Measurements from ENCODE around the gene LRRC75A. TPM values are rescaled to one million over a fixed set of nuclear protein-coding genes. Genes with fewer than 3 reads are reported as not detected.
A peak's percentile ranks its signal among the peaks of the same experiment; 100 is the strongest.

LRRC75A gene
- total RNA-seq, 1 experiment from 2014 or later = 10.1 TPM

- H3K27me3 ChIP-seq (ENCODE audit: insufficient read depth, low read length) = no peaks in the 10 kb centered on the region; the same call in 1 of the 2 replicates
- H3K27ac Mint-ChIP-seq = no peak overlapping the region
- H3K4me3 Mint-ChIP-seq = no peak overlapping the region
These were observed 29.2 kb upstream of the LRRC75A start for GRCh38 chr17:16521070-16521727.

More at GRCh38 chr17:16521070-16521727, 29.2 kb upstream of the LRRC75A start:
- no peaks in the 10 kb centered on the region for H3K79me1 ChIP-seq (ENCODE audit: insufficient read depth, low read depth, low read length, poor library complexity, severe bottlenecking)
- no peak overlapping the region for H2BK20ac ChIP-seq (ENCODE audit: low read depth, low read length, poor library complexity, severe bottlenecking)
- no peak overlapping the region for H3K56ac ChIP-seq (ENCODE audit: insufficient read length, low read depth, low read length)
- H4K8ac ChIP-seq (replicated peaks; ENCODE audit: insufficient read length, low read depth, low read length) = no peak overlapping the region
- H3K23me2 ChIP-seq (ENCODE audit: insufficient read length, low read depth, low read length, poor library complexity, severe bottlenecking) = no peaks in the 10 kb centered on the region
- H3K9me3 ChIP-seq (ENCODE audit: control insufficient read depth, low read depth, low read length) = no peaks in the 10 kb centered on the region
- H2BK15ac ChIP-seq (ENCODE audit: low read depth, low read length) = no peak overlapping the region
- no peak overlapping the region for H4K5ac ChIP-seq (ENCODE audit: insufficient read length, low read depth, low read length)
- H3K23ac ChIP-seq (ENCODE audit: insufficient read length, low read depth, low read length) = no peak overlapping the region
- Mint-ChIP-seq H3K4me1 (peaks cover 14 to 16% of the 10 kb centered on the region in 2 experiments), H3K9me3 (no peaks in the 10 kb centered on the region), H3K27me3 (ENCODE audit: low read depth) (peaks cover 18% of the 10 kb centered on the region), H3K36me3 (ENCODE audit: insufficient read depth in 1 of 3, low read depth in 3 of 3) (no peaks in the 10 kb centered on the region)
- no CpG with 5 or more reads among the region's 7 CpGs for WGBS (ENCODE audit: extremely low coverage, insufficient read length, low lambda C conversion rate)
- no peak overlapping the region for H3K27ac ChIP-seq (ENCODE audit: insufficient read length, low read depth, low read length)
- H4K20me1 ChIP-seq (ENCODE audit: control insufficient read depth, insufficient read depth, insufficient read length) = no peaks in the 10 kb centered on the region
- H4K91ac ChIP-seq (ENCODE audit: insufficient read length, low read depth, low read length) = no peak overlapping the region
- no peak overlapping the region for H2BK5ac ChIP-seq (ENCODE audit: insufficient read length, low read length)
- H2BK12ac ChIP-seq (ENCODE audit: insufficient read length, low read depth, low read length) = no peak overlapping the region
- H3T11ph ChIP-seq (ENCODE audit: low read length) = no peak overlapping the region
- peak; percentile 86 for DNase-seq
- no peak overlapping the region for H3K9ac ChIP-seq (ENCODE audit: extremely low read depth, insufficient read length, low read length)
- H2AFZ ChIP-seq (ENCODE audit: low read length) = no peak overlapping the region
- H3K4ac ChIP-seq (ENCODE audit: low read depth, low read length) = no peak overlapping the region
- no peak overlapping the region for H3K4me2 ChIP-seq (ENCODE audit: insufficient read depth, insufficient read length, low read length)
- H2AK5ac ChIP-seq (ENCODE audit: insufficient read length, low read length) = no peak overlapping the region
- TF ChIP-seq CTCF (conservative IDR thresholded peaks at IDR 0.05) = peak; percentile 94
- H3K4me1 ChIP-seq (ENCODE audit: insufficient read depth, low read length) = peaks cover 2% of the 10 kb centered on the region; the same call in 1 of the 2 replicates
- H3K79me2 ChIP-seq (ENCODE audit: insufficient read depth, low read length) = no peaks in the 10 kb centered on the region
- H3K18ac ChIP-seq (ENCODE audit: insufficient read length, low read depth, low read length) = no peak overlapping the region
- H2BK120ac ChIP-seq (ENCODE audit: low read depth, low read length, poor library complexity, severe bottlenecking) = no peak overlapping the region
- no peak overlapping the region for H3K14ac ChIP-seq (ENCODE audit: insufficient read depth, low read length)
